HAP-1 (cell line): ENCODE measurements around the gene CLEC2A.
"Not testable (repeated sequence)": the region's sequence is repeated elsewhere in the genome, so short reads cannot be mapped to it uniquely, and the experiment has no call there.

Experiments
- DNase-seq, 2 experiments: peaks; one replicate each; pipeline ENCODE4 v3.0.0-alpha.2; 2016 to 2020; ENCODE audit warnings: low spot score in 2 of 2
- H3K27me3 ChIP-seq: fragments of 250-450 bp; sonication (Bioruptor Pico); 2 replicates; pipeline ENCODE4 v1.5.1; 2020; ENCODE audit warnings: low read depth, mild to moderate bottlenecking, moderate library complexity
- H3K36me3 ChIP-seq: fragments of 250-450 bp; sonication (Bioruptor Pico); replicated peaks from 2 replicates; pipeline ENCODE4 v1.5.1; 2020; ENCODE audit warnings: mild to moderate bottlenecking
- H3K4me1 ChIP-seq: fragments of 250-450 bp; sonication (Bioruptor Pico); 2 replicates; pipeline ENCODE4 v1.5.1; 2020; ENCODE audit warnings: mild to moderate bottlenecking
- H3K4me3 ChIP-seq: fragments of 250-450 bp; sonication (Bioruptor Pico); 2 replicates; pipeline ENCODE4 v1.5.1; 2020; ENCODE audit warnings: mild to moderate bottlenecking, moderate library complexity
- H3K9me3 ChIP-seq: fragments of 250-450 bp; sonication (Bioruptor Pico); 2 replicates; pipeline ENCODE4 v1.5.1; 2020; ENCODE audit warnings: mild to moderate bottlenecking, moderate library complexity
- in situ Hi-C: fragments of 300-500 bp; cut with MboI; formaldehyde crosslinking; loops from 3 replicates; pipeline ENCODE4 v1.14.3; 2020; ENCODE audit warnings: low sequenced_read_pairs, inconsistent platforms, mixed read lengths

Gene CLEC2A

GRCh38 chr12:9895215-9895971 is 36.8 kb downstream of the CLEC2A start:
- no peaks in the 10 kb centered on the region for H3K9me3 ChIP-seq
- H3K4me3 ChIP-seq: no peak overlapping the region
- H3K4me1 ChIP-seq: no peaks in the 10 kb centered on the region
- H3K36me3 ChIP-seq: no peaks in the 10 kb centered on the region
- DNase-seq: no peak
- in situ Hi-C loops: no loop called here
- no peaks in the 10 kb centered on the region for H3K27me3 ChIP-seq

DNA sequence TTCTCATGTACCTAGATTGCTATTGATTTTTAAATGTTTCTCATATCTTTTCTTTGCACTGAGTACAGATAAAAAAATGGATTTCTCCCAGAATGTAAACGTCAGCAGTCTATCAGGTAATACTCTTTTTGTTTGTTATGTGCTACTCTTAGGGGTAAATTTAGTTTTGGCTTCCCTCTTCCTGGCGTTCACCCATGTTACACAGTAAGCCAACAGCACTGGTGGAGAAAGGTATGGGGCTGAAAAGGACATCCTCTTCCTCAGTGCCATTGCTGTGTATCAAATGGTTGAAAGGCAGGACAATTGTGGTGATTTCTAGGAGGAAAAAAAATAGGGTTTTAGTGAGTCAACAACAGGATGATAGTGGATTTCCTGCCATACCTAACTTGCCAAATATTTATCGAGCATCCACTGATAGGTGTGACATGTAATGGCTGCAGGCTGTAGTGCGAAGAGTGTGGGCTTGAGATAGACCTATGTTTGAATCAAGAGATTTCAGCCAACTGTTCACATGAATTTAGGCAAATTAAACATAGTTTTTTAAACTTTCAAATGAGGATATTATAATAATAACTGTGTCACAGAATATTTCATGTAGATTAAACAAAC is 43.4 kb downstream of the CLEC2A start:
- in situ Hi-C loops: no loop called here
- no peak for DNase-seq
- Histone ChIP-seq H3K27me3 (no peaks in the 10 kb centered on the region), H3K4me1 (no peaks in the 10 kb centered on the region), H3K36me3 (no peaks in the 10 kb centered on the region), H3K4me3 (no peak overlapping the region), H3K9me3 (no peaks in the 10 kb centered on the region)

DNA sequence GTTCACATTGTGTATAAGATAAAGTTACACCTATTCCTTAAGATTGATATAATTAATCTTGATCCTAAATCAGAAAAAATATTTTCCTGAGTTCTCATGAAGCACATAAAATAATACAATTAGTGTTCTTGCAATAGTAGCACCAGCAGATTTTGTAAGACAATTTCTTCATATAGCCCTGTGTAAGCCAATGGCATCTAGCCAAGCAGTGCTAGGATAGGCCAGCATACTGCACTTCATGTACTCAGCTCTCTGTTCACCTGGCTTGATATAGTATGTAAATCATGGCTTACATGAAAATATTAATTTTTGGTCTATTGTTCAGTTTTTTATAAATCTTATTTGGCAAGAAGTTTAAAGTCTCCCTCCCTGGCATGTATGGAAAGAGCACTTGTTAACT is 49.0 kb downstream of the CLEC2A start:
- Histone ChIP-seq H3K36me3 (no peaks in the 10 kb centered on the region), H3K27me3 (no peaks in the 10 kb centered on the region), H3K9me3 (no peaks in the 10 kb centered on the region), H3K4me3 (no peak overlapping the region), H3K4me1 (peaks cover 18% of the 10 kb centered on the region)
- DNase-seq: no peak
- in situ Hi-C loops: no loop called here

GRCh38 chr12:9881988-9882387 is 50.2 kb downstream of the CLEC2A start:
- Histone ChIP-seq H3K4me3 (no peak overlapping the region), H3K36me3 (no peaks in the 10 kb centered on the region), H3K9me3 (no peaks in the 10 kb centered on the region), H3K4me1 (peaks cover 18% of the 10 kb centered on the region), H3K27me3 (no peaks in the 10 kb centered on the region)
- in situ Hi-C loops: no loop called here
- DNase-seq: no peak

DNA sequence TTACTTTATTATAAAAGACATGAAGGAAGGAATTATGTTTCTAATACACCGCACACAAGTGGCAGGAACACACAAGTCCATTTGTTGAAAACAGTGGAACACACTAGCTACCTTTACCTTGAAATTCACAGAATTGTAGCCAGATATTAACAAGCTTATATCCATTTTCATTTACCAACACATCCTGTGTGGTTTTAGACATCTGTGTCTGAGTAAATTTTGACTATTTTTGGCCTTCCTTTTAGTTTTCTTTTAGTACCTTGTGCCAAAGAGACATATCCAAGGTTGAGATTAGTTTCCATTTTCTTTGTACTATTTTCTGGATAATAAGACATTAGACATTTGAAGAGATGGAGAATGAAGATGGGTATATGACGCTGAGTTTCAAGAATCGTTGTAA is 50.9 kb downstream of the CLEC2A start, which contains the start of gene KLRF2:
Gene KLRF2, plus strand, starts transcription at position 244 of the 400 bp plus-strand sequence. Its CDS starts 107 bp downstream, at position 351.
- Histone ChIP-seq H3K27me3 (no peaks in the 10 kb centered on the region), H3K4me1 (peaks cover 18% of the 10 kb centered on the region), H3K9me3 (no peaks in the 10 kb centered on the region), H3K36me3 (no peaks in the 10 kb centered on the region), H3K4me3 (no peak within 1 kb of the TSS)
- in situ Hi-C loops: no loop called here
- DNase-seq: no peak

GRCh38 chr12:9880532-9881078 is 51.6 kb downstream of the CLEC2A start:
- in situ Hi-C loops: no loop called here
- Histone ChIP-seq H3K27me3 (no peaks in the 10 kb centered on the region), H3K4me3 (no peak overlapping the region), H3K4me1 (peaks cover 18% of the 10 kb centered on the region), H3K9me3 (no peaks in the 10 kb centered on the region), H3K36me3 (no peaks in the 10 kb centered on the region)
- DNase-seq: peak; percentile 39 to 87

- DNase-seq, H3K27me3 ChIP-seq, H3K36me3 ChIP-seq, H3K4me3 ChIP-seq, H3K9me3 ChIP-seq, in situ Hi-C loops: not testable (repeated sequence)
- H3K4me1 ChIP-seq: peaks cover 36% of the 10 kb centered on the region
Measured at GRCh38 chr12:9876120-9876519, 56.0 kb downstream of the CLEC2A start.

GRCh38 chr12:9872742-9873141 is 59.4 kb downstream of the CLEC2A start:
- H3K4me1 ChIP-seq: peaks cover 45% of the 10 kb centered on the region
- H3K27me3 ChIP-seq: no peaks in the 10 kb centered on the region
- no peak overlapping the region for H3K4me3 ChIP-seq
- peak; percentile 20 to 61 for DNase-seq
- H3K9me3 ChIP-seq: no peaks in the 10 kb centered on the region
- in situ Hi-C loops: no loop called here
- no peaks in the 10 kb centered on the region for H3K36me3 ChIP-seq

GRCh38 chr12:9872162-9872561 is 60.0 kb downstream of the CLEC2A start:
- H3K4me3 ChIP-seq: no peak overlapping the region
- H3K27me3 ChIP-seq: no peaks in the 10 kb centered on the region
- H3K9me3 ChIP-seq: no peaks in the 10 kb centered on the region
- DNase-seq: no peak
- peaks cover 50% of the 10 kb centered on the region for H3K4me1 ChIP-seq
- no peaks in the 10 kb centered on the region for H3K36me3 ChIP-seq
- in situ Hi-C loops: no loop called here

GRCh38 chr12:9870286-9870866 is 61.8 kb downstream of the CLEC2A start:
- Histone ChIP-seq H3K27me3 (no peaks in the 10 kb centered on the region), H3K4me1 (peaks cover 68% of the 10 kb centered on the region), H3K36me3 (no peaks in the 10 kb centered on the region), H3K9me3 (no peaks in the 10 kb centered on the region), H3K4me3 (no peak overlapping the region)
- peak in 1 of 2 experiments; percentile 15 for DNase-seq
- in situ Hi-C loops: no loop called here

GRCh38 chr12:9869307-9870161 is 62.6 kb downstream of the CLEC2A start, which contains the start of gene CLEC2B:
TSS of gene CLEC2B (minus strand) at chr12:9869354.
- in situ Hi-C loops: no loop called here
- Histone ChIP-seq H3K36me3 (no peaks in the 10 kb centered on the region), H3K4me3 (peak within 1 kb of the TSS; percentile 30), H3K9me3 (no peaks in the 10 kb centered on the region), H3K27me3 (no peaks in the 10 kb centered on the region), H3K4me1 (peaks cover 73% of the 10 kb centered on the region)
- DNase-seq: peak in 1 of 2 experiments; percentile 45

- no peaks in the 10 kb centered on the region for H3K36me3 ChIP-seq
- H3K9me3 ChIP-seq: no peaks in the 10 kb centered on the region
- no peaks in the 10 kb centered on the region for H3K27me3 ChIP-seq
- peak overlapping the region; percentile 30 for H3K4me3 ChIP-seq
- H3K4me1 ChIP-seq: peaks cover 76% of the 10 kb centered on the region
- in situ Hi-C loops: no loop called here
- DNase-seq: peak in 1 of 2 experiments; percentile 99
Measured at GRCh38 chr12:9868951-9869306, 63.2 kb downstream of the CLEC2A start.

DNA sequence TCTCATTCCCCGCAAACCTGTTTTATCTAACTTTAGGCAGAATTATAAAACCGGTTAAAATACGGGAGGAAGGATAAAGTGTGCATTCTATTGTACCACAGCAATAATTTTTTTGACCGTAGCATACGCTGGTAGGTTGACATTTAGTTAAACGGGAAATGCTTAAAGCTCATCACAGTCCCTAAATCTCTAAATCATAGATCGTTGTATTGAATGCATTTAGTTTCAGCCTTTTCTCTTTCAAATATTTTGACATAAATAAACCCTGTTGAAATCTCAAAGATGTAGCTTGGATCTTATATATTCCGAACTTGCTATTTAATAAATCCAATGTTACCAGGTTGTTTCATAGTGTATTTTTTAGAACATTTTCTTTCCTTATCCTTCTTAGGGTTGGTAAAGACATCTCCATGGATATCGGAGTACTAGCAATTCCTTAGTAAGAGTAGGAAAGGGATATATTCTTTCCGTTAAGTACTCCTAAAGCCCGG is 63.8 kb downstream of the CLEC2A start:
- peak in 1 of 2 experiments; percentile 90 for DNase-seq
- Histone ChIP-seq H3K27me3 (no peaks in the 10 kb centered on the region), H3K4me1 (peaks cover 73% of the 10 kb centered on the region), H3K4me3 (peak overlapping the region; percentile 30), H3K36me3 (no peaks in the 10 kb centered on the region; the same call in 1 of the 2 replicates), H3K9me3 (no peaks in the 10 kb centered on the region)
- in situ Hi-C loops: no loop called here
